ENCODE data around the gene UBE3D. TPM values are rescaled to one million over a fixed set of nuclear protein-coding genes. Genes with fewer than 3 reads are reported as not detected.

UBE3D gene
- total RNA-seq, 4 donors from 2014 or later: 4.9 to 12.1 (median 10.0) TPM

GRCh38 chr6:82910820-82911219, 154.8 kb downstream of the UBE3D start:
- TF ChIP-seq, protein P1, sequence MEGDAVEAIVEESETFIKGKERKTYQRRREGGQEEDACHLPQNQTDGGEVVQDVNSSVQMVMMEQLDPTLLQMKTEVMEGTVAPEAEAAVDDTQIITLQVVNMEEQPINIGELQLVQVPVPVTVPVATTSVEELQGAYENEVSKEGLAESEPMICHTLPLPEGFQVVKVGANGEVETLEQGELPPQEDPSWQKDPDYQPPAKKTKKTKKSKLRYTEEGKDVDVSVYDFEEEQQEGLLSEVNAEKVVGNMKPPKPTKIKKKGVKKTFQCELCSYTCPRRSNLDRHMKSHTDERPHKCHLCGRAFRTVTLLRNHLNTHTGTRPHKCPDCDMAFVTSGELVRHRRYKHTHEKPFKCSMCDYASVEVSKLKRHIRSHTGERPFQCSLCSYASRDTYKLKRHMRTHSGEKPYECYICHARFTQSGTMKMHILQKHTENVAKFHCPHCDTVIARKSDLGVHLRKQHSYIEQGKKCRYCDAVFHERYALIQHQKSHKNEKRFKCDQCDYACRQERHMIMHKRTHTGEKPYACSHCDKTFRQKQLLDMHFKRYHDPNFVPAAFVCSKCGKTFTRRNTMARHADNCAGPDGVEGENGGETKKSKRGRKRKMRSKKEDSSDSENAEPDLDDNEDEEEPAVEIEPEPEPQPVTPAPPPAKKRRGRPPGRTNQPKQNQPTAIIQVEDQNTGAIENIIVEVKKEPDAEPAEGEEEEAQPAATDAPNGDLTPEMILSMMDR (IDR thresholded peaks at IDR 0.05; ENCODE audit: low read depth): no peak

- TF ChIP-seq, protein P1 (IDR thresholded peaks at IDR 0.05; ENCODE audit: low read depth): no peak
These were observed 155.2 kb downstream of the UBE3D start for GRCh38 chr6:82910395-82910794.

- TF ChIP-seq, protein P1 (IDR thresholded peaks at IDR 0.05; ENCODE audit: low read depth): no peak
These were observed 156.1 kb downstream of the UBE3D start for GRCh38 chr6:82909551-82909950.

DNA sequence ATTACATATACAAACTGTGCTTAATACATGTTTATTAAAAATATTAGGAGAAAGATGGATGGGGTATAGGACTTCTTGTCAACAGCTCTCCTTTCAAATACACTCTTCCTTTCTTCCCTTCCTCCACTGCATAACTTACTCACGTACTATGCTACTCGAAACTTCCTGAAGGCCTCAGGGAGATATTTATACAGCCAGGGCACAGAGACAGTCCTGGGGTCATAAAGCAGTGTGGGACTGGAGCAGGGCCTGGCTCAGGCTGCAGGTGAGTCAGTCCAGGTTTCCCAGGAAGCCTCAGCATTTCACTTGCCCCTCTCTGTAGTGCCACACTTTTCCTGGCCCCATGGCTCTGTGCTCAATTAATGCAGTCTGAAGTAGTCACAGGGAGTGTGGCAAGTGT, 157.0 kb downstream of the UBE3D start:
- TF ChIP-seq, protein P1 (IDR thresholded peaks at IDR 0.05; ENCODE audit: low read depth): no peak

DNA sequence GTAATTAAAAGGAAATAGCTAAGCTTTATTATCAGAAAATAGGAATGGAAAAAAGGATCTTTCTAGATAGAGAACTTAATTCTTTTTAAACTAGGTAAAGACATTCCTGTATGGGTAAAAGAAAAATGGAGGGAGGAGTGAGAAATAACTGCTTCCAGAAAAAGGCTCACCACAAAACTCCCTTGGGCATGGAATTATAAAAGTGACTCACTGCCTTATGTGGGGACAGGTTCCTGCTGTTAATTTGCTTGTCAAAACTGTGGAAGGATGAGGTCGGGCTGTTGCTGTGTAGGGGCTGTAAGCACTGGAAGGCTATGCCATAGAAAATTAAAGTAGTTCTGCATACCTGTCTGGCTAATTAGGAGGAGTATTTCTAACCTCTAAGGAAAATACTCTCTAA, 158.7 kb downstream of the UBE3D start:
- TF ChIP-seq, protein P1 (IDR thresholded peaks at IDR 0.05; ENCODE audit: low read depth): no peak

- TF ChIP-seq, protein P1 (IDR thresholded peaks at IDR 0.05; ENCODE audit: low read depth): no peak
These were observed 159.2 kb downstream of the UBE3D start for GRCh38 chr6:82906489-82906888.

GRCh38 chr6:82904860-82905259, 160.8 kb downstream of the UBE3D start:
- TF ChIP-seq, protein P1 (IDR thresholded peaks at IDR 0.05; ENCODE audit: low read depth): no peak
